ENCODE measurements around the gene GGTLC2.

GRCh38 chr22:22669093-22669492, 24.7 kb downstream of the GGTLC2 start:
- TF ChIP-seq POLR2A (IDR thresholded peaks at IDR 0.05; ENCODE audit: low read depth, low read length) (no peak), POLR2AphosphoS5 (IDR thresholded peaks at IDR 0.05; ENCODE audit: low read depth, low read length) (no peak), SPI1 (IDR thresholded peaks at IDR 0.05; ENCODE audit: low read depth, low read length) (no peak), PAX5 (IDR thresholded peaks at IDR 0.05; ENCODE audit: insufficient read depth, low read length, severe bottlenecking) (no peak)

Data from GM12891 (cell line).